K562 (cell line): ENCODE results near the gene THBS2.

Experiments used
- CHCHD3 ChIP-seq: fragments of 250-450 bp; sonication (Bioruptor Pico); IDR thresholded peaks from 2 replicates; pipeline ENCODE4 v2.1.2; 2022; ENCODE audit warnings: mild to moderate bottlenecking
- POLR2A ChIP-seq: fragments of 450-650 bp; conservative IDR thresholded peaks from 2 replicates; pipeline ENCODE4 v1.6.1; 2016
- SLC30A9 ChIP-seq: fragments of 250-450 bp; sonication (Bioruptor Pico); IDR thresholded peaks from 2 replicates; pipeline ENCODE4 v1.8.0; 2022; ENCODE audit warnings: mild to moderate bottlenecking, moderate library complexity
- TRIM24 ChIP-seq, 2 experiments: fragments of 450-650 bp; IDR thresholded peaks; 2 replicates each; pipeline ENCODE4 v1.6.1; 2016
- TF ChIP-seq, protein P1 (sequence below), 3 experiments: IDR thresholded peaks in 2 of 3; conservative IDR thresholded peaks in 1 of 3; 2 replicates each; pipeline ENCODE4 v1.5.1; 2011 to 2012; ENCODE audit warnings: low read length in 3 of 3, mild to moderate bottlenecking in 3 of 3, control low read depth in 2 of 3, improper control_type of control experiment in 1 of 3, inconsistent platforms in 1 of 3, low read depth in 1 of 3, mixed read lengths in 1 of 3, moderate library complexity in 1 of 3; ENCODE audit not compliant: insufficient read depth in 2 of 3
- TF ChIP-seq, protein P2 (sequence below): sonication (generic); formaldehyde crosslinking; IDR thresholded peaks from 2 replicates; pipeline ENCODE4 v1.8.1; 2022; ENCODE audit warnings: missing genetic modification reagents
- TF ChIP-seq, protein P3 (sequence below): IDR thresholded peaks from 3 replicates; pipeline ENCODE4 v1.6.1; 2011; ENCODE audit warnings: borderline replicate concordance, mild to moderate bottlenecking; ENCODE audit not compliant: insufficient read length, insufficient read depth

DNA sequence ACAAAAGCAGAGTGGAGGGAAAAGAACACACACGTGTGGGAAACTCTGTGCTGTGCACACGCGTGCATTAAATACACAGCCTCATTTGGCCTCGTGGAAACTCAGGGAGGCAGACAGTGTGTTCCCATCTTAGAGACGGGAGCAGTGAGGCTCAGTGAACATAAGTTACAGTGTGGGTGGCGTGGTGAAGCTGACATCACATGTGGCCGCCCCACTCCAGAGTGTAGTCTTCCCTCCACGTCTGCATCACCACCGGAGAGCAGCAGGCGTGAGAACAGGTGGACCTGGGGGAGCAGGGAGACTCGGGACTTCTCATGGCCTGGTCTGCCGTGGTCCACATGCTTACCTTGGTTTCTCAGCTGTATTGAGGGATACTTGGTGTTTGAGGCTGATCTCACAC lies 51.7 kb downstream of the THBS2 start:
- TF ChIP-seq POLR2A = no peak
- TF ChIP-seq, protein P1, sequence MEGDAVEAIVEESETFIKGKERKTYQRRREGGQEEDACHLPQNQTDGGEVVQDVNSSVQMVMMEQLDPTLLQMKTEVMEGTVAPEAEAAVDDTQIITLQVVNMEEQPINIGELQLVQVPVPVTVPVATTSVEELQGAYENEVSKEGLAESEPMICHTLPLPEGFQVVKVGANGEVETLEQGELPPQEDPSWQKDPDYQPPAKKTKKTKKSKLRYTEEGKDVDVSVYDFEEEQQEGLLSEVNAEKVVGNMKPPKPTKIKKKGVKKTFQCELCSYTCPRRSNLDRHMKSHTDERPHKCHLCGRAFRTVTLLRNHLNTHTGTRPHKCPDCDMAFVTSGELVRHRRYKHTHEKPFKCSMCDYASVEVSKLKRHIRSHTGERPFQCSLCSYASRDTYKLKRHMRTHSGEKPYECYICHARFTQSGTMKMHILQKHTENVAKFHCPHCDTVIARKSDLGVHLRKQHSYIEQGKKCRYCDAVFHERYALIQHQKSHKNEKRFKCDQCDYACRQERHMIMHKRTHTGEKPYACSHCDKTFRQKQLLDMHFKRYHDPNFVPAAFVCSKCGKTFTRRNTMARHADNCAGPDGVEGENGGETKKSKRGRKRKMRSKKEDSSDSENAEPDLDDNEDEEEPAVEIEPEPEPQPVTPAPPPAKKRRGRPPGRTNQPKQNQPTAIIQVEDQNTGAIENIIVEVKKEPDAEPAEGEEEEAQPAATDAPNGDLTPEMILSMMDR (IDR thresholded peaks at IDR 0.05 in 2 of 3, conservative IDR thresholded peaks at IDR 0.05 in 1 of 3; ENCODE audit: insufficient read depth in 2 of 3, low read depth in 1 of 3, low read length in 3 of 3) = no peak
- TF ChIP-seq CHCHD3 (CRISPR knock-in tag) = no peak
- TF ChIP-seq, protein P2, sequence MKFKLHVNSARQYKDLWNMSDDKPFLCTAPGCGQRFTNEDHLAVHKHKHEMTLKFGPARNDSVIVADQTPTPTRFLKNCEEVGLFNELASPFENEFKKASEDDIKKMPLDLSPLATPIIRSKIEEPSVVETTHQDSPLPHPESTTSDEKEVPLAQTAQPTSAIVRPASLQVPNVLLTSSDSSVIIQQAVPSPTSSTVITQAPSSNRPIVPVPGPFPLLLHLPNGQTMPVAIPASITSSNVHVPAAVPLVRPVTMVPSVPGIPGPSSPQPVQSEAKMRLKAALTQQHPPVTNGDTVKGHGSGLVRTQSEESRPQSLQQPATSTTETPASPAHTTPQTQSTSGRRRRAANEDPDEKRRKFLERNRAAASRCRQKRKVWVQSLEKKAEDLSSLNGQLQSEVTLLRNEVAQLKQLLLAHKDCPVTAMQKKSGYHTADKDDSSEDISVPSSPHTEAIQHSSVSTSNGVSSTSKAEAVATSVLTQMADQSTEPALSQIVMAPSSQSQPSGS (CRISPR knock-in tag) = no peak
- TF ChIP-seq, protein P3, sequence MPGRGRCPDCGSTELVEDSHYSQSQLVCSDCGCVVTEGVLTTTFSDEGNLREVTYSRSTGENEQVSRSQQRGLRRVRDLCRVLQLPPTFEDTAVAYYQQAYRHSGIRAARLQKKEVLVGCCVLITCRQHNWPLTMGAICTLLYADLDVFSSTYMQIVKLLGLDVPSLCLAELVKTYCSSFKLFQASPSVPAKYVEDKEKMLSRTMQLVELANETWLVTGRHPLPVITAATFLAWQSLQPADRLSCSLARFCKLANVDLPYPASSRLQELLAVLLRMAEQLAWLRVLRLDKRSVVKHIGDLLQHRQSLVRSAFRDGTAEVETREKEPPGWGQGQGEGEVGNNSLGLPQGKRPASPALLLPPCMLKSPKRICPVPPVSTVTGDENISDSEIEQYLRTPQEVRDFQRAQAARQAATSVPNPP = no peak
- no peak for TF ChIP-seq TRIM24 (IDR thresholded peaks at IDR 0.05)
- no peak for TF ChIP-seq SLC30A9
